ENCODE data around the gene OSBP2.

OSBP2 gene

DNA sequence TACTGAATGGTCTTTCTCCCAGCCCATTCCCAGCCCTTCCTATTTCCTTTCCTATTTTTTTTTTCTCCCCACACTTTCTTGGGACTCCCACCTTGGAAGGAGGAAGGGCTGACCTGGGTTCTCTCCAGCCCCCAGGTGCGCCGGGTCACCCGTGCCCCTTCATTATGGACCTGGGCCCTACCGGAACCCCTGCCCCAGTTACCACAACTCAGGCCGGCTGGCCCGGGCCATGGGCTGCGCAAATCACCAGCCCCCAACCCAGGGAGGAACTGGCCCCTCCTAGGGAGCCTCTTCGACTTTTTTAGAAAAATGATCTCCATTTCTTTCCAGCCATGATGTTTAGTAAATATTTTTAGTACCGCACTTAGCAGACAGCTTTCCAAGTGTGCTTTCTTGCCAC lies 211.7 kb downstream of the OSBP2 start:
- no peak for TF ChIP-seq PATZ1 (CRISPR knock-in tag; IDR thresholded peaks at IDR 0.05; ENCODE audit: borderline replicate concordance)
- TF ChIP-seq, protein P1, sequence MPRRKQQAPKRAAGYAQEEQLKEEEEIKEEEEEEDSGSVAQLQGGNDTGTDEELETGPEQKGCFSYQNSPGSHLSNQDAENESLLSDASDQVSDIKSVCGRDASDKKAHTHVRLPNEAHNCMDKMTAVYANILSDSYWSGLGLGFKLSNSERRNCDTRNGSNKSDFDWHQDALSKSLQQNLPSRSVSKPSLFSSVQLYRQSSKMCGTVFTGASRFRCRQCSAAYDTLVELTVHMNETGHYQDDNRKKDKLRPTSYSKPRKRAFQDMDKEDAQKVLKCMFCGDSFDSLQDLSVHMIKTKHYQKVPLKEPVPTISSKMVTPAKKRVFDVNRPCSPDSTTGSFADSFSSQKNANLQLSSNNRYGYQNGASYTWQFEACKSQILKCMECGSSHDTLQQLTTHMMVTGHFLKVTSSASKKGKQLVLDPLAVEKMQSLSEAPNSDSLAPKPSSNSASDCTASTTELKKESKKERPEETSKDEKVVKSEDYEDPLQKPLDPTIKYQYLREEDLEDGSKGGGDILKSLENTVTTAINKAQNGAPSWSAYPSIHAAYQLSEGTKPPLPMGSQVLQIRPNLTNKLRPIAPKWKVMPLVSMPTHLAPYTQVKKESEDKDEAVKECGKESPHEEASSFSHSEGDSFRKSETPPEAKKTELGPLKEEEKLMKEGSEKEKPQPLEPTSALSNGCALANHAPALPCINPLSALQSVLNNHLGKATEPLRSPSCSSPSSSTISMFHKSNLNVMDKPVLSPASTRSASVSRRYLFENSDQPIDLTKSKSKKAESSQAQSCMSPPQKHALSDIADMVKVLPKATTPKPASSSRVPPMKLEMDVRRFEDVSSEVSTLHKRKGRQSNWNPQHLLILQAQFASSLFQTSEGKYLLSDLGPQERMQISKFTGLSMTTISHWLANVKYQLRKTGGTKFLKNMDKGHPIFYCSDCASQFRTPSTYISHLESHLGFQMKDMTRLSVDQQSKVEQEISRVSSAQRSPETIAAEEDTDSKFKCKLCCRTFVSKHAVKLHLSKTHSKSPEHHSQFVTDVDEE (CRISPR knock-in tag; IDR thresholded peaks at IDR 0.05): no peak
- TF ChIP-seq SNAI2 (CRISPR knock-in tag; IDR thresholded peaks at IDR 0.05): no peak
- no peak for TF ChIP-seq TCF4 (CRISPR knock-in tag; IDR thresholded peaks at IDR 0.05; ENCODE audit: borderline replicate concordance)
- no peak for TF ChIP-seq ZFP30 (CRISPR knock-in tag; IDR thresholded peaks at IDR 0.05)
- TF ChIP-seq ARNTL (CRISPR knock-in tag; IDR thresholded peaks at IDR 0.05; ENCODE audit: borderline replicate concordance, low read depth): no peak
- no peak for TF ChIP-seq ZNF8 (CRISPR knock-in tag; IDR thresholded peaks at IDR 0.05)
- TF ChIP-seq RARB (CRISPR knock-in tag; IDR thresholded peaks at IDR 0.05): no peak
- no peak for TF ChIP-seq OSR1 (CRISPR knock-in tag; IDR thresholded peaks at IDR 0.05)
- TF ChIP-seq ZC3H10 (CRISPR knock-in tag; IDR thresholded peaks at IDR 0.05): no peak
- TF ChIP-seq ZFP3 (CRISPR knock-in tag; IDR thresholded peaks at IDR 0.05): no peak
- TF ChIP-seq GLIS3 (CRISPR knock-in tag; IDR thresholded peaks at IDR 0.05): no peak
- no peak for TF ChIP-seq TOX (CRISPR knock-in tag; IDR thresholded peaks at IDR 0.05; ENCODE audit: borderline replicate concordance)
- no peak for TF ChIP-seq POU6F1 (CRISPR knock-in tag; IDR thresholded peaks at IDR 0.05; ENCODE audit: borderline replicate concordance, low read depth)
- TF ChIP-seq PPARA (CRISPR knock-in tag; IDR thresholded peaks at IDR 0.05; ENCODE audit: borderline replicate concordance): no peak
- TF ChIP-seq BACH2 (CRISPR knock-in tag; IDR thresholded peaks at IDR 0.05; ENCODE audit: borderline replicate concordance): no peak
- TF ChIP-seq, protein P2, sequence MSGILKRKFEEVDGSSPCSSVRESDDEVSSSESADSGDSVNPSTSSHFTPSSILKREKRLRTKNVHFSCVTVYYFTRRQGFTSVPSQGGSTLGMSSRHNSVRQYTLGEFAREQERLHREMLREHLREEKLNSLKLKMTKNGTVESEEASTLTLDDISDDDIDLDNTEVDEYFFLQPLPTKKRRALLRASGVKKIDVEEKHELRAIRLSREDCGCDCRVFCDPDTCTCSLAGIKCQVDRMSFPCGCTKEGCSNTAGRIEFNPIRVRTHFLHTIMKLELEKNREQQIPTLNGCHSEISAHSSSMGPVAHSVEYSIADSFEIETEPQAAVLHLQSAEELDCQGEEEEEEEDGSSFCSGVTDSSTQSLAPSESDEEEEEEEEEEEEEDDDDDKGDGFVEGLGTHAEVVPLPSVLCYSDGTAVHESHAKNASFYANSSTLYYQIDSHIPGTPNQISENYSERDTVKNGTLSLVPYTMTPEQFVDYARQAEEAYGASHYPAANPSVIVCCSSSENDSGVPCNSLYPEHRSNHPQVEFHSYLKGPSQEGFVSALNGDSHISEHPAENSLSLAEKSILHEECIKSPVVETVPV (CRISPR knock-in tag; IDR thresholded peaks at IDR 0.05): no peak
- TF ChIP-seq, protein P3, sequence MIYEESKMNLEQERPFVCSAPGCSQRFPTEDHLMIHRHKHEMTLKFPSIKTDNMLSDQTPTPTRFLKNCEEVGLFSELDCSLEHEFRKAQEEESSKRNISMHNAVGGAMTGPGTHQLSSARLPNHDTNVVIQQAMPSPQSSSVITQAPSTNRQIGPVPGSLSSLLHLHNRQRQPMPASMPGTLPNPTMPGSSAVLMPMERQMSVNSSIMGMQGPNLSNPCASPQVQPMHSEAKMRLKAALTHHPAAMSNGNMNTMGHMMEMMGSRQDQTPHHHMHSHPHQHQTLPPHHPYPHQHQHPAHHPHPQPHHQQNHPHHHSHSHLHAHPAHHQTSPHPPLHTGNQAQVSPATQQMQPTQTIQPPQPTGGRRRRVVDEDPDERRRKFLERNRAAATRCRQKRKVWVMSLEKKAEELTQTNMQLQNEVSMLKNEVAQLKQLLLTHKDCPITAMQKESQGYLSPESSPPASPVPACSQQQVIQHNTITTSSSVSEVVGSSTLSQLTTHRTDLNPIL (CRISPR knock-in tag; IDR thresholded peaks at IDR 0.05; ENCODE audit: low read depth): no peak
- ATAC-seq: no peak

DNA sequence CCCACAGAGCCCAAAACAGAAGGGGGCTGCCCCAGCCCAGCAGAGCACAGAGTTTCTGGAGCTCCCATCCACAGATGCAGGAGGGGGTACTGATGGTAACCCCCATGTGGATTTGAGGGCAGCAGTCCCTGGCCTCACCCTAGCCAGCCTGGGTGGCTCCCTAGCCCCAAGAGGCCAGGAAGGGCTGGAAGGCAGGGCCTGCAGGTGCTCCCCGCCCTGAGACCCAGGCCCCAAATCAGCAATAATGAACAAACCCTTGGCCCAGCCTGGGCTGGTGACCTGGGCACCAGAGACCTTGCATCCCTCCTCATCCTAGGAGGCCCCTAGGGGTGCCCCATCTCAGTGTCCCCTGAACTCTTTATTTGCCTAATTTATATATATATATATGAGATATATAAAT lies 212.3 kb downstream of the OSBP2 start:
- TF ChIP-seq TOX (CRISPR knock-in tag; IDR thresholded peaks at IDR 0.05; ENCODE audit: borderline replicate concordance) (no peak), ZNF70 (CRISPR knock-in tag; IDR thresholded peaks at IDR 0.05) (no peak)
- TF ChIP-seq, protein P1 (CRISPR knock-in tag; IDR thresholded peaks at IDR 0.05): no peak
- no peak for ATAC-seq

Measured in SK-N-SH treated with all-trans-retinoic acid at 6 μM for 48 hours (cell line).